HepG2 (cell line): ENCODE data around the gene FBLN7. TPM values are rescaled to one million over a fixed set of nuclear protein-coding genes. Genes with fewer than 3 reads are reported as not detected.
A peak's percentile ranks its signal among the peaks of the same experiment; 100 is the strongest.

ENCODE experiments used
- FOXC1 ChIP-seq: sonication (generic); formaldehyde crosslinking; IDR thresholded peaks from 2 replicates; pipeline ENCODE4 v1.8.0; 2022; ENCODE audit warnings: mild to moderate bottlenecking, missing genetic modification reagents, borderline replicate concordance
- MAFF ChIP-seq: IDR thresholded peaks from 2 replicates; pipeline ENCODE4 v1.6.1; 2011; ENCODE audit warnings: low read depth, low read length, improper control_type of control experiment
- NAIF1 ChIP-seq: sonication (generic); formaldehyde crosslinking; IDR thresholded peaks from 2 replicates; pipeline ENCODE4 v1.5.0; 2020; ENCODE audit warnings: mild to moderate bottlenecking, missing genetic modification reagents, borderline replicate concordance
- ZFP41 ChIP-seq: sonication (generic); formaldehyde crosslinking; IDR thresholded peaks from 2 replicates; pipeline ENCODE4 v1.4.0; 2020; ENCODE audit warnings: mild to moderate bottlenecking, missing genetic modification reagents, borderline replicate concordance
- ZKSCAN8 ChIP-seq: IDR thresholded peaks from 2 replicates; pipeline ENCODE4 v1.6.1; 2016; ENCODE audit warnings: borderline replicate concordance, missing genetic modification reagents, missing compliant biosample characterization
- ZNF10 ChIP-seq: sonication (generic); formaldehyde crosslinking; IDR thresholded peaks from 2 replicates; pipeline ENCODE4 v1.4.0; 2020; ENCODE audit warnings: mild to moderate bottlenecking, low read depth, missing genetic modification reagents, borderline replicate concordance
- ZNF446 ChIP-seq: sonication (generic); formaldehyde crosslinking; IDR thresholded peaks from 2 replicates; pipeline ENCODE4 v1.5.0; 2020; ENCODE audit warnings: mild to moderate bottlenecking, missing genetic modification reagents
- polyA plus RNA-seq, 8 experiments: library from polyadenylated mRNA; depleted of rRNA in 3 of 8; stranded (reverse) in 7 of 8; unstranded in 1 of 8; fragments of >200 nt; fragmentation: Illumina TruSeq in 4 of 8; extraction: Trizol in 4 of 8; gene quantifications; 2 replicates each; pipeline versions ENCODE4 v1.2.1 to v1.2.3, GENCODE V29; 2011 to 2016; ENCODE audit warnings: low read depth in 4 of 8, missing spikeins in 1 of 8, mixed read lengths in 1 of 8; ENCODE audit not compliant: insufficient read depth in 1 of 8
- total RNA-seq, 5 experiments: library from RNA; depleted of rRNA; stranded (reverse); fragments of >200 nt; fragmentation: Illumina TruSeq; extraction: Trizol; gene quantifications; 2 replicates each; pipeline ENCODE4 v1.2.3, GENCODE V29; 2016; ENCODE audit warnings: low read depth in 1 of 5
- TF ChIP-seq, protein P1 (sequence below): sonication (generic); formaldehyde crosslinking; IDR thresholded peaks from 2 replicates; pipeline ENCODE4 v1.4.0; 2020; ENCODE audit warnings: low read depth, missing genetic modification reagents
- TF ChIP-seq, protein P2 (sequence below): sonication (generic); formaldehyde crosslinking; IDR thresholded peaks from 2 replicates; pipeline ENCODE4 v1.4.0; 2020; ENCODE audit warnings: missing genetic modification reagents, mild to moderate bottlenecking, borderline replicate concordance
- TF ChIP-seq, protein P3 (sequence below): sonication (generic); formaldehyde crosslinking; IDR thresholded peaks from 2 replicates; pipeline ENCODE4 v1.4.0; 2020; ENCODE audit warnings: missing genetic modification reagents, borderline replicate concordance
- TF ChIP-seq, protein P4 (sequence below): sonication (generic); formaldehyde crosslinking; IDR thresholded peaks from 2 replicates; pipeline ENCODE4 v1.5.0; 2020; ENCODE audit warnings: mild to moderate bottlenecking, missing genetic modification reagents, borderline replicate concordance
- TF ChIP-seq, protein P5 (sequence below): sonication (generic); formaldehyde crosslinking; IDR thresholded peaks from 2 replicates; pipeline ENCODE4 v1.4.0; 2020; ENCODE audit warnings: missing genetic modification reagents

FBLN7 gene
- total and polyA plus RNA-seq, 2 of the 13 experiments (the other 11 are each of a cell fraction or from before 2014, with no cell fraction given) = 1.4 to 2.3 TPM

DNA sequence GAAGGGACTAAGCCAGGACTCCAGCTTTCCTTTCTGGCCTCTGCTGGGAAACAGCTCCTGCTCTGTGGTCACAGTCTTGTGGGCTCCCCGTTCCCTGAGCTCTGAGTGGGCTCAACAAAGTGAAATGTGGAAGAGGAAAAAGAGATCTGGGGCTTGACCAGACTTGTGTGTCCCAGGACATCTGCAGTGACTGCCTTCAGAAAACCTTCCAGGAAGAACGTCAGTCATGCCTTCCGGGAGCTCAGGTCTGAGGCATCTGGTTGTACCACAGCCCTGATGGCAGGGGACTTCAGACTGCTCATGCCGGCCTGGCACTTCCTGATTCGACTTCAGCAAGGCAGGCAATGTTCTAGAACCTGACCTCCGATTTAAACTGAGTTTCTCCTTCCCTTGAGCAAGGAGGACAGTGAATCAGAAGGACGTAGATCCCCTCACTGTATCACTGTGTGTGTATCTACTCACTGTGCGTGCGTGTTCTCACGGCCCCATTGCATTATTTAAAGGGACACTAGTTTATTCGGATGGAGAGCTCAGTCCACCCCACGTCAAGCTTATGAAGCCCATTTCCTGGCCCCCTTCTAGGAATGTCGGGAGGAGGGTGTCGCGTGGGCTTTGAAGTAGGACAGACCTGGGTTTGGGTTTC is 548 bp upstream of the FBLN7 start (continued):
- TF ChIP-seq, protein P1, sequence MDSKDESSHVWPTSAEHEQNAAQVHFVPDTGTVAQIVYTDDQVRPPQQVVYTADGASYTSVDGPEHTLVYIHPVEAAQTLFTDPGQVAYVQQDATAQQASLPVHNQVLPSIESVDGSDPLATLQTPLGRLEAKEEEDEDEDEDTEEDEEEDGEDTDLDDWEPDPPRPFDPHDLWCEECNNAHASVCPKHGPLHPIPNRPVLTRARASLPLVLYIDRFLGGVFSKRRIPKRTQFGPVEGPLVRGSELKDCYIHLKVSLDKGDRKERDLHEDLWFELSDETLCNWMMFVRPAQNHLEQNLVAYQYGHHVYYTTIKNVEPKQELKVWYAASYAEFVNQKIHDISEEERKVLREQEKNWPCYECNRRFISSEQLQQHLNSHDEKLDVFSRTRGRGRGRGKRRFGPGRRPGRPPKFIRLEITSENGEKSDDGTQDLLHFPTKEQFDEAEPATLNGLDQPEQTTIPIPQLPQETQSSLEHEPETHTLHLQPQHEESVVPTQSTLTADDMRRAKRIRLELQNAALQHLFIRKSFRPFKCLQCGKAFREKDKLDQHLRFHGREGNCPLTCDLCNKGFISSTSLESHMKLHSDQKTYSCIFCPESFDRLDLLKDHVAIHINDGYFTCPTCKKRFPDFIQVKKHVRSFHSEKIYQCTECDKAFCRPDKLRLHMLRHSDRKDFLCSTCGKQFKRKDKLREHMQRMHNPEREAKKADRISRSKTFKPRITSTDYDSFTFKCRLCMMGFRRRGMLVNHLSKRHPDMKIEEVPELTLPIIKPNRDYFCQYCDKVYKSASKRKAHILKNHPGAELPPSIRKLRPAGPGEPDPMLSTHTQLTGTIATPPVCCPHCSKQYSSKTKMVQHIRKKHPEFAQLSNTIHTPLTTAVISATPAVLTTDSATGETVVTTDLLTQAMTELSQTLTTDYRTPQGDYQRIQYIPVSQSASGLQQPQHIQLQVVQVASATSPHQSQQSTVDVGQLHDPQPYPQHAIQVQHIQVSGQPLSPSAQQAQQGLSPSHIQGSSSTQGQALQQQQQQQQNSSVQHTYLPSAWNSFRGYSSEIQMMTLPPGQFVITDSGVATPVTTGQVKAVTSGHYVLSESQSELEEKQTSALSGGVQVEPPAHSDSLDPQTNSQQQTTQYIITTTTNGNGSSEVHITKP (CRISPR knock-in tag) = peak; percentile 85; the same call in 1 of the 2 replicates
- TF ChIP-seq ZNF10 (CRISPR knock-in tag) = no peak
- TF ChIP-seq, protein P2, sequence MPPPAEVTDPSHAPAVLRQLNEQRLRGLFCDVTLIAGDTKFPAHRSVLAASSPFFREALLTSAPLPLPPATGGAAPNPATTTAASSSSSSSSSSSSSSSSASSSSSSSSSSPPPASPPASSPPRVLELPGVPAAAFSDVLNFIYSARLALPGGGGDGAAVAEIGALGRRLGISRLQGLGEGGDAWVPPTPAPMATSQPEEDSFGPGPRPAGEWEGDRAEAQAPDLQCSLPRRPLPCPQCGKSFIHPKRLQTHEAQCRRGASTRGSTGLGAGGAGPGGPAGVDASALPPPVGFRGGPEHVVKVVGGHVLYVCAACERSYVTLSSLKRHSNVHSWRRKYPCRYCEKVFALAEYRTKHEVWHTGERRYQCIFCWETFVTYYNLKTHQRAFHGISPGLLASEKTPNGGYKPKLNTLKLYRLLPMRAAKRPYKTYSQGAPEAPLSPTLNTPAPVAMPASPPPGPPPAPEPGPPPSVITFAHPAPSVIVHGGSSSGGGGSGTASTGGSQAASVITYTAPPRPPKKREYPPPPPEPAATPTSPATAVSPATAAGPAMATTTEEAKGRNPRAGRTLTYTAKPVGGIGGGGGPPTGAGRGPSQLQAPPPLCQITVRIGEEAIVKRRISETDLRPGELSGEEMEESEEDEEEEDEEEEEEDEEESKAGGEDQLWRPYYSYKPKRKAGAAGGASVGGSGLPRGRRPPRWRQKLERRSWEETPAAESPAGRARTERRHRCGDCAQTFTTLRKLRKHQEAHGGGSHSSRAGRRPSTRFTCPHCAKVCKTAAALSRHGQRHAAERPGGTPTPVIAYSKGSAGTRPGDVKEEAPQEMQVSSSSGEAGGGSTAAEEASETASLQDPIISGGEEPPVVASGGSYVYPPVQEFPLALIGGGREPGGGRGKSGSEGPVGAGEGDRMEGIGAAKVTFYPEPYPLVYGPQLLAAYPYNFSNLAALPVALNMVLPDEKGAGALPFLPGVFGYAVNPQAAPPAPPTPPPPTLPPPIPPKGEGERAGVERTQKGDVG (CRISPR knock-in tag) = no peak
- TF ChIP-seq, protein P3, sequence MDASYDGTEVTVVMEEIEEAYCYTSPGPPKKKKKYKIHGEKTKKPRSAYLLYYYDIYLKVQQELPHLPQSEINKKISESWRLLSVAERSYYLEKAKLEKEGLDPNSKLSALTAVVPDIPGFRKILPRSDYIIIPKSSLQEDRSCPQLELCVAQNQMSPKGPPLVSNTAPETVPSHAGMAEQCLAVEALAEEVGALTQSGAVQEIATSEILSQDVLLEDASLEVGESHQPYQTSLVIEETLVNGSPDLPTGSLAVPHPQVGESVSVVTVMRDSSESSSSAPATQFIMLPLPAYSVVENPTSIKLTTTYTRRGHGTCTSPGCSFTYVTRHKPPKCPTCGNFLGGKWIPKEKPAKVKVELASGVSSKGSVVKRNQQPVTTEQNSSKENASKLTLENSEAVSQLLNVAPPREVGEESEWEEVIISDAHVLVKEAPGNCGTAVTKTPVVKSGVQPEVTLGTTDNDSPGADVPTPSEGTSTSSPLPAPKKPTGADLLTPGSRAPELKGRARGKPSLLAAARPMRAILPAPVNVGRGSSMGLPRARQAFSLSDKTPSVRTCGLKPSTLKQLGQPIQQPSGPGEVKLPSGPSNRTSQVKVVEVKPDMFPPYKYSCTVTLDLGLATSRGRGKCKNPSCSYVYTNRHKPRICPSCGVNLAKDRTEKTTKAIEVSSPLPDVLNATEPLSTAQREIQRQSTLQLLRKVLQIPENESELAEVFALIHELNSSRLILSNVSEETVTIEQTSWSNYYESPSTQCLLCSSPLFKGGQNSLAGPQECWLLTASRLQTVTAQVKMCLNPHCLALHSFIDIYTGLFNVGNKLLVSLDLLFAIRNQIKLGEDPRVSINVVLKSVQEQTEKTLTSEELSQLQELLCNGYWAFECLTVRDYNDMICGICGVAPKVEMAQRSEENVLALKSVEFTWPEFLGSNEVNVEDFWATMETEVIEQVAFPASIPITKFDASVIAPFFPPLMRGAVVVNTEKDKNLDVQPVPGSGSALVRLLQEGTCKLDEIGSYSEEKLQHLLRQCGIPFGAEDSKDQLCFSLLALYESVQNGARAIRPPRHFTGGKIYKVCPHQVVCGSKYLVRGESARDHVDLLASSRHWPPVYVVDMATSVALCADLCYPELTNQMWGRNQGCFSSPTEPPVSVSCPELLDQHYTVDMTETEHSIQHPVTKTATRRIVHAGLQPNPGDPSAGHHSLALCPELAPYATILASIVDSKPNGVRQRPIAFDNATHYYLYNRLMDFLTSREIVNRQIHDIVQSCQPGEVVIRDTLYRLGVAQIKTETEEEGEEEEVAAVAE (CRISPR knock-in tag) = no peak
- no peak for TF ChIP-seq NAIF1 (CRISPR knock-in tag)
- TF ChIP-seq, protein P4, sequence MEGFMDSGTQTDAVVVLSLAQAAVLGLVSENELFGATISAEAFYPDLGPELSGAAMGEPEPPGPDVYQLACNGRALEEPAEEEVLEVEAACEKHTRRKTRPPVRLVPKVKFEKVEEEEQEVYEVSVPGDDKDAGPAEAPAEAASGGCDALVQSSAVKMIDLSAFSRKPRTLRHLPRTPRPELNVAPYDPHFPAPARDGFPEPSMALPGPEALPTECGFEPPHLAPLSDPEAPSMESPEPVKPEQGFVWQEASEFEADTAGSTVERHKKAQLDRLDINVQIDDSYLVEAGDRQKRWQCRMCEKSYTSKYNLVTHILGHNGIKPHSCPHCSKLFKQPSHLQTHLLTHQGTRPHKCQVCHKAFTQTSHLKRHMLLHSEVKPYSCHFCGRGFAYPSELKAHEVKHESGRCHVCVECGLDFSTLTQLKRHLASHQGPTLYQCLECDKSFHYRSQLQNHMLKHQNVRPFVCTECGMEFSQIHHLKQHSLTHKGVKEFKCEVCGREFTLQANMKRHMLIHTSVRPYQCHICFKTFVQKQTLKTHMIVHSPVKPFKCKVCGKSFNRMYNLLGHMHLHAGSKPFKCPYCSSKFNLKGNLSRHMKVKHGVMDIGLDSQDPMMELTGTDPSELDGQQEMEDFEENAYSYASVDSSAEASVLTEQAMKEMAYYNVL (CRISPR knock-in tag) = no peak
- TF ChIP-seq FOXC1 (CRISPR knock-in tag) = peak; percentile 61
- TF ChIP-seq ZFP41 = no peak
- no peak for TF ChIP-seq ZKSCAN8 (CRISPR knock-in tag)
- TF ChIP-seq MAFF = no peak
- no peak for TF ChIP-seq ZNF446 (CRISPR knock-in tag)
- TF ChIP-seq, protein P5, sequence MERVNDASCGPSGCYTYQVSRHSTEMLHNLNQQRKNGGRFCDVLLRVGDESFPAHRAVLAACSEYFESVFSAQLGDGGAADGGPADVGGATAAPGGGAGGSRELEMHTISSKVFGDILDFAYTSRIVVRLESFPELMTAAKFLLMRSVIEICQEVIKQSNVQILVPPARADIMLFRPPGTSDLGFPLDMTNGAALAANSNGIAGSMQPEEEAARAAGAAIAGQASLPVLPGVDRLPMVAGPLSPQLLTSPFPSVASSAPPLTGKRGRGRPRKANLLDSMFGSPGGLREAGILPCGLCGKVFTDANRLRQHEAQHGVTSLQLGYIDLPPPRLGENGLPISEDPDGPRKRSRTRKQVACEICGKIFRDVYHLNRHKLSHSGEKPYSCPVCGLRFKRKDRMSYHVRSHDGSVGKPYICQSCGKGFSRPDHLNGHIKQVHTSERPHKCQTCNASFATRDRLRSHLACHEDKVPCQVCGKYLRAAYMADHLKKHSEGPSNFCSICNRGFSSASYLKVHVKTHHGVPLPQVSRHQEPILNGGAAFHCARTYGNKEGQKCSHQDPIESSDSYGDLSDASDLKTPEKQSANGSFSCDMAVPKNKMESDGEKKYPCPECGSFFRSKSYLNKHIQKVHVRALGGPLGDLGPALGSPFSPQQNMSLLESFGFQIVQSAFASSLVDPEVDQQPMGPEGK (CRISPR knock-in tag) = no peak; the same call in 1 of the 2 replicates
